Measurements from ENCODE around the gene CCL22.

DNA sequence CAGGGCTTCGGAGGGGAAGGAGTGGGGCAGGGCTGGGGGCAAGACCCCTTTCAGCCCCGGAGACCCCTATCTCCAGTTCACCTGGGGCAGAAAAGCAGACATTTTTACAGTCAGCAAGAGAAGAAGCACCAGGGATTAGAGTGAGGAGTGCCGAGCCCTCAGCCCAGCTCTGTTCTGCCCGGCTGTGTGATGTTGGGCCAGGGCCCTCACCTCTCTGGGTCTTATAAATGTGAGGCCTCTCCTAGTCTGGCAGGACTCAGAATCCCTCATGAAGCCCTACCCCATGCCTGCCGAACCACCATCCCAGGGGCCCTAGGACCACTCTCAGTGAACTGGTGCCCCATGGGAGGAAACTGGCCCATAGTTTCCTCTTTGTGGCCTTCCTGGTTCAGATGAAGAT is 26.5 kb downstream of the CCL22 start:
- TF ChIP-seq, protein P1, sequence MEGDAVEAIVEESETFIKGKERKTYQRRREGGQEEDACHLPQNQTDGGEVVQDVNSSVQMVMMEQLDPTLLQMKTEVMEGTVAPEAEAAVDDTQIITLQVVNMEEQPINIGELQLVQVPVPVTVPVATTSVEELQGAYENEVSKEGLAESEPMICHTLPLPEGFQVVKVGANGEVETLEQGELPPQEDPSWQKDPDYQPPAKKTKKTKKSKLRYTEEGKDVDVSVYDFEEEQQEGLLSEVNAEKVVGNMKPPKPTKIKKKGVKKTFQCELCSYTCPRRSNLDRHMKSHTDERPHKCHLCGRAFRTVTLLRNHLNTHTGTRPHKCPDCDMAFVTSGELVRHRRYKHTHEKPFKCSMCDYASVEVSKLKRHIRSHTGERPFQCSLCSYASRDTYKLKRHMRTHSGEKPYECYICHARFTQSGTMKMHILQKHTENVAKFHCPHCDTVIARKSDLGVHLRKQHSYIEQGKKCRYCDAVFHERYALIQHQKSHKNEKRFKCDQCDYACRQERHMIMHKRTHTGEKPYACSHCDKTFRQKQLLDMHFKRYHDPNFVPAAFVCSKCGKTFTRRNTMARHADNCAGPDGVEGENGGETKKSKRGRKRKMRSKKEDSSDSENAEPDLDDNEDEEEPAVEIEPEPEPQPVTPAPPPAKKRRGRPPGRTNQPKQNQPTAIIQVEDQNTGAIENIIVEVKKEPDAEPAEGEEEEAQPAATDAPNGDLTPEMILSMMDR (IDR thresholded peaks at IDR 0.05) = no peak
- no peak for TF ChIP-seq RCOR1 (IDR thresholded peaks at IDR 0.05; ENCODE audit: low read depth, low read length)
- no peak for TF ChIP-seq FOSL2 (IDR thresholded peaks at IDR 0.05)
- TF ChIP-seq FOSL2 (CRISPR knock-in tag; IDR thresholded peaks at IDR 0.05) = no peak
- TF ChIP-seq EHMT2 (IDR thresholded peaks at IDR 0.05; ENCODE audit: low read depth) = no peak
- no peak for TF ChIP-seq ZFP36 (IDR thresholded peaks at IDR 0.05; ENCODE audit: borderline replicate concordance, partially characterized antibody)
- no peak for TF ChIP-seq FOSB (CRISPR knock-in tag; IDR thresholded peaks at IDR 0.05)
- TF ChIP-seq SMC3 (IDR thresholded peaks at IDR 0.05) = no peak
- TF ChIP-seq POLR2A (IDR thresholded peaks at IDR 0.05; ENCODE audit: low read length) = no peak
- TF ChIP-seq RFX5 (IDR thresholded peaks at IDR 0.05) = no peak
- TF ChIP-seq ZSCAN20 (CRISPR knock-in tag; IDR thresholded peaks at IDR 0.05) = no peak
- TF ChIP-seq HDAC2 (IDR thresholded peaks at IDR 0.05) = no peak

Data from A549 (cell line).